Mucosa of descending colon (tissue), 3 donors: ENCODE measurements around the gene DUSP15. TPM values are rescaled to one million over a fixed set of nuclear protein-coding genes. Genes with fewer than 3 reads are reported as not detected.

Experiments
- ATAC-seq: fragments of 200-7000 bp; cut with Tn5 transposase; one replicate; pipeline ENCODE4 v1.9.1; 2020; ENCODE audit warnings: mild to moderate bottlenecking, moderate library complexity
- DNase-seq, 3 donors: peaks; one replicate each; pipeline ENCODE4 v3.0.0-alpha.2; 2020
- H3K36me3 ChIP-seq: fragments of 200-600 bp; one replicate; pipeline ENCODE4 v1.8.0; 2021; ENCODE audit warnings: low read depth, mild to moderate bottlenecking
- H3K4me1 ChIP-seq: fragments of 200-600 bp; one replicate; pipeline ENCODE4 v1.8.0; 2021; ENCODE audit warnings: low read depth, mild to moderate bottlenecking
- H3K4me3 ChIP-seq: fragments of 200-600 bp; one replicate; pipeline ENCODE4 v1.8.0; 2021; ENCODE audit warnings: mild to moderate bottlenecking
- H3K9me3 ChIP-seq: fragments of 200-600 bp; one replicate; pipeline ENCODE4 v1.8.0; 2021; ENCODE audit warnings: mild to moderate bottlenecking
- intact Hi-C, 2 donors: fragments of 100-400 bp; cut with DNase I in 1 of 2; cut with micrococcal nuclease in 1 of 2; formaldehyde crosslinking; loops; one replicate each; pipeline versions ENCODE4 v1.11.0 to v1.11.1; 2022; cut with DNase I, micrococcal nuclease
- total RNA-seq, 3 donors: library from RNA; stranded (reverse); fragmentation: NEBNext Ultra II Directional in 2 of 3; extraction: Animal tissue kit (Norgen Biotek cat#: 25700) in 2 of 3; gene quantifications; one replicate each; pipeline versions ENCODE4 v1.2.1 to v1.2.4, GENCODE V29; 2021 to 2023
- TF ChIP-seq, protein P1 (sequence below): fragments of 200-600 bp; IDR thresholded peaks from one replicate; pipeline ENCODE4 v1.8.0; 2022; ENCODE audit warnings: antibody characterized with exemption, mild to moderate bottlenecking
- donor health status: DM: no; HTN: no; CAD: no; lungs with moderate emphysema.
- donor health status: DM: no; HTN: no; CAD: no.
- donor health status: DM: no; HTN: yes; CAD: no.

DUSP15 gene
- total RNA-seq, 3 donors from 2014 or later = 0.58 to 1.7 TPM; not detected in 1

GRCh38 chr20:31857861-31858759, 12.2 kb downstream of the DUSP15 start:
- intact Hi-C loops = loop anchor here in 1 of 2 donors (10.0 kb wide), 1 partner anchor 97 kb away; the partner anchor contains the start of gene PDRG1
- ATAC-seq = no peak
- TF ChIP-seq, protein P1, sequence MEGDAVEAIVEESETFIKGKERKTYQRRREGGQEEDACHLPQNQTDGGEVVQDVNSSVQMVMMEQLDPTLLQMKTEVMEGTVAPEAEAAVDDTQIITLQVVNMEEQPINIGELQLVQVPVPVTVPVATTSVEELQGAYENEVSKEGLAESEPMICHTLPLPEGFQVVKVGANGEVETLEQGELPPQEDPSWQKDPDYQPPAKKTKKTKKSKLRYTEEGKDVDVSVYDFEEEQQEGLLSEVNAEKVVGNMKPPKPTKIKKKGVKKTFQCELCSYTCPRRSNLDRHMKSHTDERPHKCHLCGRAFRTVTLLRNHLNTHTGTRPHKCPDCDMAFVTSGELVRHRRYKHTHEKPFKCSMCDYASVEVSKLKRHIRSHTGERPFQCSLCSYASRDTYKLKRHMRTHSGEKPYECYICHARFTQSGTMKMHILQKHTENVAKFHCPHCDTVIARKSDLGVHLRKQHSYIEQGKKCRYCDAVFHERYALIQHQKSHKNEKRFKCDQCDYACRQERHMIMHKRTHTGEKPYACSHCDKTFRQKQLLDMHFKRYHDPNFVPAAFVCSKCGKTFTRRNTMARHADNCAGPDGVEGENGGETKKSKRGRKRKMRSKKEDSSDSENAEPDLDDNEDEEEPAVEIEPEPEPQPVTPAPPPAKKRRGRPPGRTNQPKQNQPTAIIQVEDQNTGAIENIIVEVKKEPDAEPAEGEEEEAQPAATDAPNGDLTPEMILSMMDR = no peak
- no peaks in the 10 kb centered on the region for H3K36me3 ChIP-seq
- peaks cover 9% of the 10 kb centered on the region for H3K4me1 ChIP-seq
- no peak overlapping the region for H3K4me3 ChIP-seq
- no peaks in the 10 kb centered on the region for H3K9me3 ChIP-seq
- DNase-seq = no peak

GRCh38 chr20:31856516-31856915, 13.8 kb downstream of the DUSP15 start:
- DNase-seq = no peak
- peaks cover 9% of the 10 kb centered on the region for H3K4me1 ChIP-seq
- H3K9me3 ChIP-seq = no peaks in the 10 kb centered on the region
- intact Hi-C loops = loop anchor here in 1 of 2 donors (10.0 kb wide), 1 partner anchor 98 kb away; the partner anchor contains the start of gene PDRG1
- no peak for ATAC-seq
- TF ChIP-seq, protein P1 = no peak
- H3K4me3 ChIP-seq = no peak overlapping the region
- no peaks in the 10 kb centered on the region for H3K36me3 ChIP-seq

GRCh38 chr20:31853481-31853880, 16.8 kb downstream of the DUSP15 start:
- H3K4me3 ChIP-seq = no peak overlapping the region
- no peak for ATAC-seq
- H3K36me3 ChIP-seq = no peaks in the 10 kb centered on the region
- intact Hi-C loops = loop anchor here in 1 of 2 donors (10.0 kb wide), 1 partner anchor 101 kb away; the partner anchor contains the start of gene PDRG1
- H3K9me3 ChIP-seq = no peaks in the 10 kb centered on the region
- peaks cover 3% of the 10 kb centered on the region for H3K4me1 ChIP-seq
- TF ChIP-seq, protein P1 = no peak
- DNase-seq = no peak

GRCh38 chr20:31851240-31851955, 18.9 kb downstream of the DUSP15 start:
- Histone ChIP-seq H3K4me3 (no peak overlapping the region), H3K4me1 (peaks cover 3% of the 10 kb centered on the region), H3K9me3 (no peaks in the 10 kb centered on the region), H3K36me3 (no peaks in the 10 kb centered on the region)
- ATAC-seq = no peak
- TF ChIP-seq, protein P1 = no peak
- intact Hi-C loops = loop anchor here in 1 of 2 donors (10.0 kb wide), 1 partner anchor 103 kb away; the partner anchor contains the start of gene PDRG1
- no peak for DNase-seq

GRCh38 chr20:31849306-31849930, 20.9 kb downstream of the DUSP15 start:
- TF ChIP-seq, protein P1 = no peak
- DNase-seq = peak; percentile 59 to 77 (median 71)
- Histone ChIP-seq H3K4me3 (no peak overlapping the region), H3K9me3 (no peaks in the 10 kb centered on the region), H3K4me1 (peaks cover 3% of the 10 kb centered on the region), H3K36me3 (no peaks in the 10 kb centered on the region)
- intact Hi-C loops = no loop called here
- ATAC-seq = peak; percentile 87
